ENCODE results near the gene PI4KB. TPM values are rescaled to one million over a fixed set of nuclear protein-coding genes. Genes with fewer than 3 reads are reported as not detected.

Gene PI4KB
- total RNA-seq, 1 experiment from 2014 or later = 45.1 TPM

DNA sequence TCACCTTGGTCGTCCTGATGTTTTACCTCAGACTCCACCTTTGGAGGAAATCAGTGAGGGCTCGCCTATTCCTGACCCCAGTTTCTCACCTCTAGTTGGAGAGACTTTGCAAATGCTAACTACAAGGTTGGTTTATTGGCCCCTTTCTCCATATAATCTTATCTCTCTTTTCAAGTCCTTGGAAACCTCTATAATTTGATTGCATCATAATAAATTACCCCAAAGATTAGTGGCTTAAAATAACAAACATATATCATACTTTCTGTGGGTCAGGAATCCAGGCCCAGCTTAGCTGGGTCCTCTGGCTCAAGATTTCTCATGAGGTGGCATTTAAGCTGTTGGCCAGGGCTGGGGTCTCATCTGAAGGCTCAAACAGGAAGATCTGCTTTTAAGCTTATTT lies 84.8 kb downstream of the PI4KB start:
- Histone ChIP-seq H3K9me3 (ENCODE audit: control insufficient read depth in 1 of 2, insufficient read depth in 1 of 2, low read depth in 1 of 2, low read length in 2 of 2) (no peaks in the 10 kb centered on the region), H3K4me1 (ENCODE audit: control insufficient read depth in 1 of 2, insufficient read depth in 2 of 2, low read length in 2 of 2) (no peaks in the 10 kb centered on the region), H3K9me2 (ENCODE audit: insufficient read depth) (no peaks in the 10 kb centered on the region), H3K36me3 (ENCODE audit: control insufficient read depth in 1 of 2, insufficient read depth in 2 of 2, low read length in 2 of 2) (peaks cover 63 to 87% of the 10 kb centered on the region in 2 experiments), H2AFZ (ENCODE audit: low read depth, low read length, poor library complexity, severe bottlenecking) (no peak overlapping the region), H3K27me3 (ENCODE audit: insufficient read depth, low read length) (no peaks in the 10 kb centered on the region), H4K20me1 (ENCODE audit: insufficient read depth) (no peaks in the 10 kb centered on the region), H3K4me2 (ENCODE audit: low read length) (no peak overlapping the region), H3K79me2 (ENCODE audit: insufficient read depth, low read length) (peaks cover 5% of the 10 kb centered on the region; the same call in 1 of the 2 replicates), H3K4me3 (replicated peaks in 1 of 2; ENCODE audit: low read depth in 1 of 2, low read length in 2 of 2) (no peak overlapping the region), H3K9ac (ENCODE audit: low read length) (no peak overlapping the region), H3K27ac (ENCODE audit: low read depth, low read length) (no peak overlapping the region)
- TF ChIP-seq CBX3 (IDR thresholded peaks at IDR 0.05; ENCODE audit: low read depth) (no peak), POLR2A (IDR thresholded peaks at IDR 0.05; ENCODE audit: borderline replicate concordance, extremely low read depth, insufficient read depth, insufficient read length) (no peak), CEBPB (IDR thresholded peaks at IDR 0.05; ENCODE audit: low read depth) (no peak), EZH2phosphoT487 (IDR thresholded peaks at IDR 0.05; ENCODE audit: borderline replicate concordance) (no peak)
- DNase-seq (ENCODE audit: low read depth, low spot score) = no peak
- ChIA-PET POLR2A (no interaction called here), CTCF (interaction anchor here (1.7 kb wide), 1 partner anchor 10 kb away, joined by 5 read pairs; no protein-coding TSS in a partner anchor), RAD21 (ENCODE audit: low non-redundant PET in 1 of 2, low total read pairs in 2 of 2, uncharacterized antibody in 2 of 2, unreplicated experiment in 2 of 2) (no interaction called here)
- ATAC-seq = no peak
- intact Hi-C loops (cut with micrococcal nuclease) = loop anchor here (10.0 kb wide), 1 partner anchor 218 kb away; no protein-coding TSS in a partner anchor
- no TSS peak for BruUV-seq (replicated peaks)

Other genes with a start within 250 kb of the PI4KB start
- gene SEMA6C, start 180.8 kb downstream of the PI4KB start, total RNA-seq (2021; ENCODE audit: unreplicated experiment) = 8.2 TPM
- gene TNFAIP8L2, start 170.8 kb downstream of the PI4KB start, total RNA-seq (2021; ENCODE audit: unreplicated experiment) = not detected
- 5.0 TPM for gene LYSMD1, start 161.5 kb downstream of the PI4KB start, total RNA-seq (2021; ENCODE audit: unreplicated experiment)
- 34.1 TPM for gene SCNM1, start 161.3 kb downstream of the PI4KB start, total RNA-seq (2021; ENCODE audit: unreplicated experiment)
- 1.8 TPM for gene TMOD4, start 151.4 kb downstream of the PI4KB start, total RNA-seq (2021; ENCODE audit: unreplicated experiment)
- 68.9 TPM for gene VPS72, start 137.2 kb downstream of the PI4KB start, total RNA-seq (2021; ENCODE audit: unreplicated experiment)
- gene PIP5K1A, start 128.9 kb downstream of the PI4KB start, total RNA-seq (2021; ENCODE audit: unreplicated experiment) = 75.4 TPM
- 225 TPM for gene PSMD4, start 72.7 kb downstream of the PI4KB start, total RNA-seq (2021; ENCODE audit: unreplicated experiment)
- gene ZNF687, start 45.1 kb downstream of the PI4KB start, total RNA-seq (2021; ENCODE audit: unreplicated experiment) = 34.3 TPM
- gene RFX5, start 19.8 kb upstream of the PI4KB start, total RNA-seq (2021; ENCODE audit: unreplicated experiment) = 52.7 TPM
- gene SELENBP1, start 45.3 kb upstream of the PI4KB start, total RNA-seq (2021; ENCODE audit: unreplicated experiment) = 0.42 TPM
- 341 TPM for gene PSMB4, start 72.2 kb upstream of the PI4KB start, total RNA-seq (2021; ENCODE audit: unreplicated experiment)
- gene POGZ, start 132.1 kb upstream of the PI4KB start, total RNA-seq (2021; ENCODE audit: unreplicated experiment) = 80.6 TPM
- gene CGN, start 184.0 kb upstream of the PI4KB start, total RNA-seq (2021; ENCODE audit: unreplicated experiment) = 19.7 TPM
- 12.3 TPM for gene TUFT1, start 212.9 kb upstream of the PI4KB start, total RNA-seq (2021; ENCODE audit: unreplicated experiment)

All from HCT116 (cell line).